Measurements from ENCODE around the gene SUSD6.
A peak's percentile ranks its signal among the peaks of the same experiment; 100 is the strongest.

Gene SUSD6, protein sequence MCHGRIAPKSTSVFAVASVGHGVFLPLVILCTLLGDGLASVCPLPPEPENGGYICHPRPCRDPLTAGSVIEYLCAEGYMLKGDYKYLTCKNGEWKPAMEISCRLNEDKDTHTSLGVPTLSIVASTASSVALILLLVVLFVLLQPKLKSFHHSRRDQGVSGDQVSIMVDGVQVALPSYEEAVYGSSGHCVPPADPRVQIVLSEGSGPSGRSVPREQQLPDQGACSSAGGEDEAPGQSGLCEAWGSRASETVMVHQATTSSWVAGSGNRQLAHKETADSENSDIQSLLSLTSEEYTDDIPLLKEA

DNA sequence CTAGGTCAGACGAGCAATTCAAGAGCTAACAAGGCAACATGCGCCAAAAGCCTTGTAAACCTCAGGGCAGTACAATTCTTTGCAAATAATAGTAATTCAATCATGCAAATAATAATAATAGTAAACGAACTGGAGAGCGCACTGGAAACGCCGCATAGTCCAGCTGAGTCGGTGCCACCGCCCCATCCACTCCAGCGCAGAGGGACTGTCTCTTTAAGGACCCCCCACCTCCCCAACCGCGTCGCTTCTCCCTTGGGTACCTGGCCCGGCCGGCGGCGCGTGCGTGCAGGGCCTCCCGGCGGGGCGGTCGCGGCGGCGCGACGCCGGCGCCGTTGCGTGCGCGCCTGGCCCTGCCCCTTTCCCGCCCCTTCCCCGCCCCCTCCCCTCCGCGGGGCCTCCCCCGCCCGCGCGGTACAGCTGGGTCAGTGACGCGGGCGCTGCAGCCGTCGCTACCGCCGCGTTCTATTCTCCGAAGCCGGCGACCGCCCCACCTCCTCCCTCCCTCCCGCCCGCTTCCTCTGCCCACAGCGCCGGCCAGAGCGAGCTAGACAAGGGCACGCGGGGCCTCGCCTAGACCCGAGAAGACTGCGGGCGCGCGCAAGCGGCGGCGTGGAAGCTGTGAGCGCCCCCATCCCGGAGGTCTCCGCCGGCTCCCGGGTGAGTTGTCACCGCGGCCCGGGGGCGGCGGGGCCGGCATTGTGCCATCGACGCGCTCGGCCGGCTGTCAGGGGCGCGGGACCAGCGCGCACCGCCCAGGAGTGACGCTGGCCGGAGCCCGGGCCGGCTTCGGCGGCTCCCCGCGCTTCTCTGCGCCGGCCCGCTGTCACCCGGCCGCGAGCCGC is at the start of gene SUSD6:
Gene SUSD6 (plus strand): TSS at position 425 of the 842 bp plus-strand sequence. CDS start 46,997 bp downstream, outside the sequence.
- H3K4me1 ChIP-seq (ENCODE audit: low read length): peaks cover 18% of the 10 kb centered on the region; the same call in 1 of the 2 replicates

DNA sequence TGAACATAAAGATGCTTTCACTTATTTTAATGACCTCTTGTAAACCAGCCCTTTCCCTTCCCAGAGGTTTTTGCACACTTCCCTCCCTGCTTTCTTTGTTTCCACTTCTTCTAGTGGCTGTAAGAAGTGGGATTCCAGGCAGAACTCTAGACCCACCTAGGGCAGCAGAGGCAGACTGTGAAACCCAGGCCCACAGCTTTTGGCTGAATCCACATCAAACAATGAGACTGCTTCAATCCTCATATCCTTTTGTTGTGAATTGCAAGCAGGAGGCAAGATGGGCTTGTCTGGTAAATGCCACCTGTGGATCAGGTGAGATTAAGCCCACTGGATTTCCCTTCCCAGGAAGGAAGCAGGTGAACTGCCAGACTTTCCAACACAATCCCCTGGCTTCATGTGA is 49.5 kb upstream of the SUSD6 start:
- Histone ChIP-seq H3K27me3 (replicated peaks; ENCODE audit: insufficient read depth, low read length) (no peaks in the 10 kb centered on the region), H3F3A (ENCODE audit: insufficient read depth, low read length) (no peaks in the 10 kb centered on the region), H3K4me3 (ENCODE audit: low read length) (no peak overlapping the region), H3K79me2 (ENCODE audit: low read length) (no peaks in the 10 kb centered on the region), H3K4me2 (ENCODE audit: low read depth, low read length) (no peak overlapping the region), H3K36me3 (replicated peaks; ENCODE audit: insufficient read depth, low read length) (no peaks in the 10 kb centered on the region), H4K20me1 (ENCODE audit: insufficient read depth, low read length) (no peaks in the 10 kb centered on the region), H2AFZ (ENCODE audit: low read length) (no peak overlapping the region), H3K4me1 (ENCODE audit: low read length) (no peaks in the 10 kb centered on the region), H3K9me3 (replicated peaks; ENCODE audit: insufficient read depth, low read length) (no peaks in the 10 kb centered on the region), H3K9ac (ENCODE audit: low read length) (no peak overlapping the region), H3K9me2 (replicated peaks; ENCODE audit: insufficient read depth, low read length) (no peaks in the 10 kb centered on the region), H3K27ac (ENCODE audit: low read length) (no peak overlapping the region)
- no peak for DNase-seq
- TF ChIP-seq, protein P1, sequence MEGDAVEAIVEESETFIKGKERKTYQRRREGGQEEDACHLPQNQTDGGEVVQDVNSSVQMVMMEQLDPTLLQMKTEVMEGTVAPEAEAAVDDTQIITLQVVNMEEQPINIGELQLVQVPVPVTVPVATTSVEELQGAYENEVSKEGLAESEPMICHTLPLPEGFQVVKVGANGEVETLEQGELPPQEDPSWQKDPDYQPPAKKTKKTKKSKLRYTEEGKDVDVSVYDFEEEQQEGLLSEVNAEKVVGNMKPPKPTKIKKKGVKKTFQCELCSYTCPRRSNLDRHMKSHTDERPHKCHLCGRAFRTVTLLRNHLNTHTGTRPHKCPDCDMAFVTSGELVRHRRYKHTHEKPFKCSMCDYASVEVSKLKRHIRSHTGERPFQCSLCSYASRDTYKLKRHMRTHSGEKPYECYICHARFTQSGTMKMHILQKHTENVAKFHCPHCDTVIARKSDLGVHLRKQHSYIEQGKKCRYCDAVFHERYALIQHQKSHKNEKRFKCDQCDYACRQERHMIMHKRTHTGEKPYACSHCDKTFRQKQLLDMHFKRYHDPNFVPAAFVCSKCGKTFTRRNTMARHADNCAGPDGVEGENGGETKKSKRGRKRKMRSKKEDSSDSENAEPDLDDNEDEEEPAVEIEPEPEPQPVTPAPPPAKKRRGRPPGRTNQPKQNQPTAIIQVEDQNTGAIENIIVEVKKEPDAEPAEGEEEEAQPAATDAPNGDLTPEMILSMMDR (IDR thresholded peaks at IDR 0.05; ENCODE audit: low read length): no peak
- TF ChIP-seq EZH2 (optimal IDR thresholded peaks at IDR 0.05; ENCODE audit: low read depth, low read length) (no peak), EZH2phosphoT487 (IDR thresholded peaks at IDR 0.05; ENCODE audit: low read length) (no peak)

More for the DNA sequence above, at the start of gene SUSD6:
- Histone ChIP-seq H2AFZ (ENCODE audit: low read length) (peak within 1 kb of the TSS; percentile 87), H3K36me3 (replicated peaks; ENCODE audit: insufficient read depth, low read length) (no peaks in the 10 kb centered on the region), H3K9me3 (replicated peaks; ENCODE audit: insufficient read depth, low read length) (no peaks in the 10 kb centered on the region), H3K9ac (ENCODE audit: low read length) (peak within 1 kb of the TSS; percentile 75), H3K27ac (ENCODE audit: low read length) (peak within 1 kb of the TSS; percentile 95), H3K4me3 (ENCODE audit: low read length) (peak within 1 kb of the TSS; percentile 76), H3F3A (ENCODE audit: insufficient read depth, low read length) (peaks cover 27% of the 10 kb centered on the region; the same call in 1 of the 2 replicates), H3K9me2 (replicated peaks; ENCODE audit: insufficient read depth, low read length) (no peaks in the 10 kb centered on the region), H3K4me2 (ENCODE audit: low read depth, low read length) (peak within 1 kb of the TSS; percentile 80), H3K79me2 (ENCODE audit: low read length) (peaks cover 37% of the 10 kb centered on the region), H4K20me1 (ENCODE audit: insufficient read depth, low read length) (no peaks in the 10 kb centered on the region), H3K27me3 (replicated peaks; ENCODE audit: insufficient read depth, low read length) (no peaks in the 10 kb centered on the region)
- TF ChIP-seq EZH2phosphoT487 (IDR thresholded peaks at IDR 0.05; ENCODE audit: low read length) (no peak), EZH2 (optimal IDR thresholded peaks at IDR 0.05; ENCODE audit: low read depth, low read length) (no peak)
- TF ChIP-seq, protein P1 (IDR thresholded peaks at IDR 0.05; ENCODE audit: low read length): no peak
- peak; percentile 86 for DNase-seq

DNA sequence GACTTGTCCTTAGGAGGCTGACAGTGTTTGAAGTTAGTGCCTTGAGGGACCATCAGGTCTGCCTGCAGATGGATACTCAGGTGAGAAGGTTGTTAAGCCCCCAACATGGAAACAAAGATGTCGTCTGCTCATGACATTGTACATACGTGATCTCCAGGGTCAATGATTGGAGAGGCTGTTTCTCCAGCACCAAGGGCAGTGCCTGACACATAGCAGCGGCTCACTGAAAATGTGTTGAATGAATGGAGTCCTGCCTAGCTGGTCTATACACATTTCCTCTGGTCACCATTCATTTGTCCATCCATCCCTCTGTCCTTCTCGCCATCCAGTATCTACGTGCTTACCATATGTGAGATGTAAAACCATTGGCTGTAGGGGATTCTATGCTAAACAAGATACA is 43.8 kb upstream of the SUSD6 start:
- Histone ChIP-seq H3K27me3 (replicated peaks; ENCODE audit: insufficient read depth, low read length) (no peaks in the 10 kb centered on the region), H3K4me2 (ENCODE audit: low read depth, low read length) (no peak overlapping the region), H2AFZ (ENCODE audit: low read length) (no peak overlapping the region), H3K9ac (ENCODE audit: low read length) (no peak overlapping the region), H3K9me3 (replicated peaks; ENCODE audit: insufficient read depth, low read length) (no peaks in the 10 kb centered on the region), H3K4me3 (ENCODE audit: low read length) (no peak overlapping the region), H3K36me3 (replicated peaks; ENCODE audit: insufficient read depth, low read length) (no peaks in the 10 kb centered on the region), H4K20me1 (ENCODE audit: insufficient read depth, low read length) (no peaks in the 10 kb centered on the region), H3F3A (ENCODE audit: insufficient read depth, low read length) (no peaks in the 10 kb centered on the region), H3K27ac (ENCODE audit: low read length) (no peak overlapping the region), H3K4me1 (ENCODE audit: low read length) (no peaks in the 10 kb centered on the region), H3K9me2 (replicated peaks; ENCODE audit: insufficient read depth, low read length) (no peaks in the 10 kb centered on the region), H3K79me2 (ENCODE audit: low read length) (no peaks in the 10 kb centered on the region)
- DNase-seq: no peak
- TF ChIP-seq EZH2phosphoT487 (IDR thresholded peaks at IDR 0.05; ENCODE audit: low read length): no peak
- TF ChIP-seq EZH2 (optimal IDR thresholded peaks at IDR 0.05; ENCODE audit: low read depth, low read length): no peak
- TF ChIP-seq, protein P1 (IDR thresholded peaks at IDR 0.05; ENCODE audit: low read length): no peak

Data from MM.1S (cell line).